ENCODE results near the gene DHPS.
"Not testable (repeated sequence)": the region's sequence is repeated elsewhere in the genome, so short reads cannot be mapped to it uniquely, and the experiment has no call there.

The DHPS gene

DNA sequence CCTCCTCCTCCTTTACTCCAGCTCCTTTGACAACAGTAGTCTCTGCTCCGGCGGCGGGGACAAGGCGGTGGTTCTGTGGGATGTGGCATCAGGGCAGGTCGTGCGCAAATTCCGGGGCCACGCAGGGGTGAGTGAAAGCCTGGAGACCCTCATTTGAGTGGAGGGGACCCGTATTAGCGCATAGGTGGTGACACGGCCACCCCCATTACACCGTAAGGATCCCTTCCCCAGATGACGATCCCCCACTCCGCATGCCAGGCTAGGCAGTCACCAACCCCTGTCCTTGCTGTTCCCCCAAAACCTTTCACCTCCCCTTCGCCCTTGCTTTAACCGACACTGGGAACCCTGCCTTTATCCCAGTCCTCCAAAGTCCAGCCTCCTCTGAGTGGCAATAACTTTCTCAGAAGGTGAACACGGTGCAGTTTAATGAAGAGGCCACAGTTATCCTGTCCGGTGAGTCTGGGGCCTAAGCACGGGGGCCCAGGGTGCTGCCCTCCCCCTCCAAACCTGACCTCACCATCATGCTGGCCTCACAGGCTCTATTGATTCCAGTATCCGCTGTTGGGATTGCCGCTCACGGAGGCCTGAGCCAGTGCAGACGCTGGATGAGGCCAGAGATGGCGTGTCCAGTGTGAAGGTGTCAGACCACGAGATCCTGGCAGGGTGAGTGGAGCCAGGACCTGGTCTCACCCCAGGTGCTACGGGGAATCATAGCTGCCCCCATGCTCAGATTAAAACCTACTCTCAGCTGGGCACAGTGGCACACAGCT is 11.3 kb downstream of the DHPS start:
- DNase-seq = no peak

DNA sequence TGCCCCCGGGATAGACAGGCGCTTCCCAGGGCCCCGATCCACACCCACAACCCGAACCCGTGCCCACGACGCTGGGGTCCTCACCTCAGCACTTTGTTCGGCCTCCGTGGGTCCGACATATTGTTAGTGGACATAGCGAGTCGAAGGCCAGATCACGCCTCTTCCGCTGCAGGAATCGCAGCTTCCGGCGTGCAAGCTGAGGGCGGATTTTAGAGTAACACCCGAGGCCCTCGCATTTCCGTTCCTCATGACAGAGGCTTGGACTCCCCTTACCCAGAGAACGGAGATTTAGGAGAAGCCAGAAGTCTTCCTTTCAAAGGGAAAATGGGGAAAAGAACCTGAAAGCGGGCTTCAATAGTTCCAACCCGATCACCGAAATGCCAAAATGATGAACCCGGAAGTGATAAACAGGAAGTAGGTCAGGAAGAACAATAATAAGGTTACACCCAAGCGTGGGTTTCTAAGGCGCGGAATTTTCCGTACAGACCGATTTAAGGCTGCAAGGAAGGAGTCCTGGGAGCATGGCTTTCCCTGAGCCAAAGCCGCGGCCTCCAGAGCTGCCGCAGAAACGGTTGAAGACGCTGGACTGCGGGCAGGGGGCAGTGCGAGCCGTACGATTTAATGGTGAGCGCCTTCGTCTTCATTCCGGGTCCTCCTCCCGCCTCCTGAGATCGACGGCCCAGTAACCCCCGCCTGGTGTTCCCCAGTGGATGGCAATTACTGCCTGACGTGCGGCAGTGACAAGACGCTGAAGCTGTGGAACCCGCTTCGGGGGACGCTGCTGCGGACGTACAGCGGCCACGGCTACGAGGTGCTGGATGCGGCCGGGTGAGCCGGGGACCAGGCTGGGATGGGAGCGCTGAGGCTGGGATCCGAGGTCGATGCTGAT is 12.2 kb downstream of the DHPS start:
- DNase-seq = peak; percentile 27 to 88

DNA sequence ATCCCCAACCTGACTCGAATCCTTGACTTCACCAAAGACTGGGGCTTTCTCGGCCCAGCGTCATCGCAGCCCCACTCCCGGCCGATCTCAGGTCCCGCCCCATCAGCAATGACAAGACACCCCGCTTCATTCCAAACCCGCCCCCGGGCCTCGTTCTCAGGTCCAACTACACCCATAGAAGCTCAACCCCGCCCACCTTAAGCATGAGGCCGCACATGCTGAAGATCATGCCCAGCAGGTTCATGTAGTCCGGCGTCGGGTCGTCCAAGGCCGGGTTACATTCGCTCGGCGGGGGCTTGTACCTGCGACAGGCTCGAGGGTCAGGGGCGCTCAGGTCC is 12.8 kb downstream of the DHPS start:
- no peak for DNase-seq

DNA sequence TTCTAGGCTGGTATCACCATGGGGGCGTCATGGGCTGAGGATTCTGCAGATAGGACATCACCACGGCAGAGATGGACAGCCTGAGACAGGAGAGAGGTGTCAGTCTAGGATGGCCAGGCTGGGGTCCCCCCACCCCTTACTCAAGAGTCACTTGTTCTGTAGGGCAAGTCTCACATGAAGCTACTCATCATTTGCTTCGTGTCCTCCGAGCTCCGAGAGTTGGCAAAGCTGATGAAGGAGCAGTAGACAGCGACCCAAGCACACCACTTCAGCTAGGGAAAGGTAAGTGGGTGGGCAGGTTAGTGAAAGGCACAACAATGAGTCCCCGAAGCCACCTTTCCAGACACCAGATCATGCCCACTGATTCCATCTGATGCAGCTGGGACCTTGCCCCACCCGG is 13.3 kb downstream of the DHPS start:
- no peak for DNase-seq

DNA sequence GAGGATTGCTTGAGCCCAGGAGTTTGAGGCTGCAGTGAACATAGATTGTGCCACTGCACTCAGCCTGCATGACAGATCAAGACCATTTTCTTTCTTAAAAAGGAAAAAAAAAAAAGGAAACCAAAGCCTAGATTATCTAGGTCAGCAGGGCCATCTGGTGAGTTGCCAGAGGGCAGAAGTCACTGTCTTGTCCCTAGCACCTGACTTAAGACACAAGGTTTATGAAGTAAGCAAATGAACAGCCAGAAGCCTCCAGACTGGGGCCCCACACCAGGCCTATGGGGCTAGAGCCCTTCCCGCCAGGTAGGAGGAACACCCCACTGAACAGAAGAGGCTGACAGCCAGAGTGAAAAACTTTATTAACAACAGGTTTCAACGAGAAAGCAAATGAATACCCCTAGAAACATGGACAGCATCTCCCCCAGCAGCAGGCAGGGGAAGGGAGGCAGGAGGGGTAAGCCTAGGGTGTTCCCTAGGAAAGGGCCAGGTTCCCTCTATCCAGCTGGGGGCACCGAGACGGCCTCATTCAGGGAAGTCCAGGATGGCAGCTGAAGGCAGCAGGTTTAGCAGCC is 13.9 kb downstream of the DHPS start:
- no peak for DNase-seq

DNA sequence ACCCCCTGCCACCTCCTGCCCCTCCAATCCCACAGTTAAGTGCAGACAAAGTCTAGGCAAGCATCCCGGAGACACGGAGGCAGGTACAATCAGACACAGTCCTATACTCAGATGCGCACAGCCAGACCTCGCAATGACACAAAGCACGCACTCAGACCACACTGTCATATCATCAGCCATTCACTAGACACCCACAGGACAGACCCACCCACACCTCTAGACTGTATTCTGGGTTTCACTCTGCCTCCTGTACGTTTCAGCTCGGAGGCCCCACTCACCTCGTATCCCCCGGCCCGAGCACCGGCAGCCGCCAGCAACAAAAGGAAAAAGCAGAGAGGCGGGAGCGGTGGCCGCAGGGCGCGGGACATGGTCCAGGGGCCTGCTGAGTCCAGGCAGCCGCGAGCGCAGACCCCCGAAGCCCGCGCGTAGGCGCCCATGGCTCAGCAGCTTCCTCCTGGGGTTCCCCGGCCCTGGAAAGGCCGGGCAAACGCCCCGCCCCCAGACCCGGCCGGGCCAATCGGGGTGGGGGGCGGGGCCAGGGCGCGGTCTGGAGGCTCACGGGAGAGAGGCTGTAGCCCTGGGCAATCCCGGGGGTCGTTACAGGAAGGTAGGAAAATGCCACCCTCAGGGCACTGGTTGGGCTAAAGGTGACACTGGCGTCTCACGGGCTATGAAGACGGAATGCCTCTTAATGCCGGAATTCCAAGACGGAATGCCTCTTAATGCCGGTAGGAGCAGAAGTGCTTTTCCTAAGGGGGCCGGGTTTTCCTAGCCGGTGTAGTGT is 15.2 kb downstream of the DHPS start, which contains the start of the genes MAN2B1 and WDR83:
MAN2B1 (minus strand) TSS at position 478 of the 784 bp plus-strand sequence; CDS start at position 437, 41 bp downstream.
WDR83 (plus strand) TSS at position 543 of the 784 bp plus-strand sequence. CDS start 2,984 bp downstream, outside the sequence.
- peak; percentile 30 to 67 for DNase-seq

DNA sequence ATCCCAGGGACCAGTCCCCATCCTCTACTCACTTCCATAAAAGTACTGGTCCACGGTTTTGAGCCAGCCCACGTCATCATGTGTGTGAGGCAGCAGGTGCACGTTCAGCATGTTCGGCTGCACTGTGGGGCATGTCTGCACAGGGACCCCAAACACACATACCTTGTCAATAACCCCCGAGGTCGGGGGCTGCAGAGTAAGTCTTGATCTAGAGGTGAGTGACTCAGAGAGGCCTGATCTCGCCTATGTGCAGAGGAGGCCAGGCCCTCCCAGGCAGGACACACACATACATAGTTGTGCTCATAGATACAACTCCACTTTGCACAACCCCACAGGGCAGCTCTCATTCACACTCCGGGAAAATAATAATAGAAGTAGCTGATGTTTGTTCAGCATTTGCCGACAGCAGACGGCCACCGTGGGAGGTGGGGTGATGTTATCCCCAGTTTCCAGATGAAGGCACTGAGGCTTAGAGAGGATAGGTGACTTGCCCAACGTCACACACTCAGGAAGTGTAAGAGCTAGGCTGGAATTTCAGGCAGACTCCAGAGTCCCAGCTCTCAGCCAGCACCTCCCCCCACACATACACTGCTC is 15.9 kb downstream of the DHPS start:
- no peak for DNase-seq

DNA sequence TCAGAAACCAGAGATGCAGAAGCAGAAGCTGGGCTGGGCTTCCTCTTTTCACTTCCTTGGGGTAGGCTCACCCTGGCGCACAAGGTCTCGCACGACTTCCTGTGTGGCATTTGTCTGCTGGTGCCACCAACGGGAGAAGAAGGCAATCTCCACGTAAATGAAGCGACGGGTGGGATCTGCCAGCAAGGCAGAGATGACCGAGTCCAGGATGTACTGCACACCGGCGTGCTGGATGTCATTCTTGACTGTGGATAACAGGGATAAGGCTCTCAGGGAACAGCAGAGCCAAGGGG is 16.5 kb downstream of the DHPS start:
- DNase-seq = no peak

DNA sequence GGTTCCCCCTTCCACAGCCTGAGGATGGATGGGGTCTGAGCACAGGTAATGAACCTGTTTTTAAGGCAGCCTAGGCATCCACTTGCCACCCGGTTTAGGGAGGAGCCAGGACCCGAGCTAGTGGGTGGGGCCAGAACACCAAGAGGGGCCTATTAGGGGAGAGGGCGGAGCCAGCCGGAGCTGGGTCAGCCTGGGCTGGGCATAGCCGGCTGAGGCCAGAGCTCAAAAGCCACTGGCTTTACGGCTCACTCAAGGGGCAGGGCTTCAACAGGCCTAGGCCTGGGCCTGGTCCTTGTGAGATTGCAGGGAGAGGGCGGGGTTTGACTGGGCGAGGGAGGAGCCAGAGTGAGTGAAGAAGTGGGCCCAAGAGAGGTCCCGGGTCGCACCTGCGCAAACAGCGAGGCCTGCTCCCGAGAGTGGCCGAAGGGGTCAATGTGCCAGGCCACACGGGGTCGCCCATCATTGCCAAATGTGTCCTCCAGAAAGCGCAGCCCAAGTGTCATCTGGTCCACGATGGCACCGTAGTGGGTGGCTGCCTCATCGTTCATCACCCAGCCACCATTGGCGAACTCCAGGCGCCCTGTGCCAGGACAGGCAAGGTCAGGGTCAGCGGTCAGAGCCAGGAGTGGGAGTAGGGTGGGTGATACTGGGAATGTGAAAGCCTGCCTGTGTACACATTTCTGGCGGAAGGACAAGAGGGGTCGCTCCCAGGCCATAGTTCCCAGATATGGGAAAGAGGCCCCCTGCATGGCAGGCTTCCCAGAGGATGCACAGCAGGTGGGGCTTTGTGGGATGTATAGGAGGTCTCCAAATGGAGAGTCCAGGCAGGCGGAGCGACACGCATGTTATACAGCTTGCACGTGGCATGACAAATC is 17.0 kb downstream of the DHPS start:
- DNase-seq = no peak

DNA sequence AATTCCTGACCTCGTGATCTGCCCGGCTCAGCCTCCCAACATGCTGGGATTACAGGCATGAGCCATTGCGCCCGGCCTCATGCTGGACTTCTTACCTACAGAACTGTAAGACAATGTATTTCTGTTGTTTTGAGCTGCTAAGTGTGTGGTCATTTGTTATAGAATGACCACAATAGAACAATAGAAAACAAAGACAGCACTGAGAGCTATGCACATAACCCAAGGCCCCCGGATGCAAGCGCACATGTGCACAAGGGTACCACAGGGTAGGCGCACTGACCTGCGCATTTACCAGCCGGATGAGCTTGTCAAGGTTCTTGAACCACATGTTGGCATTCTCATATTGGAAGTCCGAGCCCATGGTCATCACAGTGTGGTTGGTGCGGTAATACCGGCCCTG is 20.7 kb downstream of the DHPS start:
- DNase-seq = no peak

DNA sequence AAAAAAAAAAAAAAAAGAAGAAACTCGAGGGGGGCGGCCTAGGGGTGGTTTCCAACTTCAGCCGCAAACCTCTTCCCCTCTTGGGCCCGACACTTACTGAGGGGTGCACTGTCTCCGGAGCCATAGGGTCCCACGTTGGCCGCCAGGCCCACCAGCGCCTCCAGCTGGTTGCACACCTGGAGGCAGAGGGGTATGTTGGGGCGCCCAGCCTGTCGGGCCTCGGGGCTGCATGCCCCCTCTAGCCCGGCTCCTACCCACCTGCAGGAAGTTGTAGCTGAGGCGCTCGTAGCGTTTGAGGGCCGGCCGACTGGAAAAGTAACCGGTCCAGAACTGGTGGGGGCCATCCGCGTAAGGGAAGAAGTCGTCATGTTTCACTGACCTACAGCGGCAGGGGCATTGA is 23.7 kb downstream of the DHPS start:
- DNase-seq = no peak

DNA sequence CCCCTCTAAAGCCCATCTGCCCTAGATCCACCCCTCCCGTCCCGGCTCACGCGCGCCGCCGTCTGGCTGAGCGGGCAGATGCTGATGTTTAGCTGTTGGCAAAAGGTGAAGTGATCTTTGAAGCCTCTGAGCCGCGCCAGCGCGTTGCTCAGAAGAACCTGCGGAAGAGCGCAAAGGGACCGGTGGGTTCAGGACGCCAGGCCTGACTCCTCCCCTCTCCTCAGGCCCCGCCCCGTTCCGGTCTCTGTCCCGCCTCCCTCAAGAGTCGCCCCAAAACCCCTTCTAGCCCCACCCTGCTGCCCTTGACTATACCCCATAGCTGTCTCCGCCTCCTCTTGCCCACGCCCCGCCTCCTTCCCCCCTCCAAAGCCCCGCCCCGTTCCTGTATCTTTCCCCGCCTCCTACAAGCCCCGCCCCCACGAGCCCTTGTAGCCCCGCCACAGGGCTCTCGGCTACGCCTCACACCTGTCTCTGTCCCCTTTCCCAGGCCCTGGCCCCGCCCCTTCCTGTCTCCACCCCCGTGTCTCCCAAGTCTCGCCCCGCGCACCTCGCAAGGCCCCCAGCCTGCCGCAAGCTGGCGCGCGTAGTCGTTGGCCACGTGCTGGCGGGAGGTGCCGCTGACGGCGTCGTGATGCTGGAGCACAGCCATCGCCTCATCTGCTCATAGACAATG is 24.6 kb downstream of the DHPS start:
- DNase-seq = no peak

DNA sequence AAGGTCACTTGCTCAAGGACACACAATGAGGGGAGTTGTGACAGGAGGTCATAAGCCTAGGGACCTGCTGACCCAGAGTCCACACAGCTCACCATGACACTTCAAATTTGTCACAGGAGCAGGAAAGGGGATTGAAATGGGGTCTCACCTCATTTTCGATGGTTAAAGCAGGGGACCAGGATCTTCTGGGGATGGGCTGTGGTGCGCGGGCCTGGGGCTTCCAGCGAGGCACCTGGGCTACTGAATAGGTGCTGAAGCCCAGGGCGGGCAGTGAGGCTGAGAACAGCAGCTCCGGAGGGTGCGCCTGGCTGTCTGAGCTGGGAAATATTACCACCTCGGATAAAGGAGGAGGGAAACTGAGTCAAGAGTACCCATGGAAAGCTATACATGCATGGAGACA is 26.1 kb downstream of the DHPS start:
- no peak for DNase-seq

DNA sequence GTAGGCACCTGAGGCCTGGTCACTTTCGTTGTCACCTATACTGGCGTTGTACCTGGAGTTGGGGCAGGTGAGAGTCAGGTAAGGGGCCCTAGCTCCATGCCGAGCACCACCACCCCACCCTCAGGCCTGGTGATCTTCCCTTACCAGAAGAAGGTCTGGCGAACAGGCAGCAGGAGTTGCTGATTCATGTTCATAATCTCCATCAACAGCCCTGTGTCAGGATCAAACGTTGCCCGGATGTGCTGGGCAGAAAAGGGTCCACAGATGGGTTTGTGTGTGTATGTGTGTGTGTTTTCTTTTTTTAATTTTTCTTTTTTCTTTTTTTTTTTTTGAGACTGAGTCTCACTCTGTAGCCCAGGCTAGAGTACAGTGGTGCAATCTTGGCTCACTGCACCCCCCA is 29.5 kb downstream of the DHPS start:
- no peak for DNase-seq

DNA sequence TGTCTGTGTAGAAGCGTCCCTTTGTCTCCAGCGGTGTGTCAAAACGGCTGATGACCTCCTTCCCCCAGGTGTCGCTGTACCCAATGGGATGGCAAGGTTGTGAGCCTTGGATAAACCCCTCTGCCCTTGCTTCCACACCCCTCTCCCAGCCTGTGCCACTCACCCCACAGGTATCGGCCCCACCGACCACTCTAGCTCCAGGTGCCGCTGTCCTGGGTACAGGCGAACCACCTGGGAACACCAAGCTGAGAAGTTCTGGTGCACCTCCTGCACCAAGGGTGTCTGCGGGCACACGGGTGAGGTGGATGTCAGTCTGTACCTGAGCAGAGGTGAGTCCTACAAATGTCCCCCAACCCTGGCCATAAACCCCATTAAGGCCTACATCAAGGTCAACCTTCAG is 31.7 kb downstream of the DHPS start:
- DNase-seq = no peak

DNA sequence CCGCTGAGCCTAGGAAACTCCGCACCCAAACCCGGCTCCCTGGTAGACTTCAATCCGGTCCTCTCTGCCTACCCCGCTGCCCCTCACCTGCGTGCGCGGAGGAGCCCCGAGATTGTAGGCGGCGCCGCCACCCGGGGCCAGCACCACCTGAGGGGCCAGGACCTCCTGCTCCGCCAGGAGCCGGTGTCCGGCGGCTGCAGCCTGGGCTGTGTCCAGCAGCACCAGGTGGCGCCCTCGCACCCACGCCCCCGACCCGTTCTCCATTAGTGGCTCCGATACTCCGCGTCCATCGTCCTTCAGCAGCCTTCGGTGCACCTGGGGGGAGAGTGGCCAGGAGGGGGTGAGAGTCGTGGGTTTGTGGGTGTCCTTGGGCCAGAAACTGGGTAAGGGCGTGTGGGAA is 33.6 kb downstream of the DHPS start:
- no peak for DNase-seq

DNA sequence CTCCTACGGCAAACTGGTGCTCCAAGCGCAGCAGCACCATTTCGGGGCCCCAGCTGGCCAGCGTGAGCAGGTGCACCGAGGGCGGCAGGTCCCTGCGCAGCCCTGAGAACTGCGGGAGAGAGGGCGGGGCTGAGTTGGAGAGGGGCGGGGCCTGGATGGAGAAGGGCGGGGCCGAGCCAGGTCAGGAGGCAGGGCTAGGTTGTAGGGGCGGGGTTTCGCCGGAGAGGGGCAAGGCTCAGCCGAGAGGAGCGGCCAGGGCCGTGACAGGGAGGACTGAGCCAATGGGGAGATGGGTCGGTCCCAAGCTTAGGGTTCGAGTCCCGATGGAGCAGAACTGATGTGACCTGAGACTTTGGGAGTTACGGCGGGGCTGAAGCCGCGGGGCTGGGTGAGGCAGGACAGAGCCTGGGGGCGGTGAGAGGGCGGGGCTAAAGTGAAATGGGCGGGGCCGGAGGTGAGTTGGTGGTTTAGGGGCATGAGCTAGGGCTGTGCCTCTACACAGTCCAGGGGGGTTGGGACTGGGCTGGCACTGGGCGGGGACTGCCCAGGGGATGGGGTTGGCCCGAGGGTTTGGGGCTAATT is 34.1 kb downstream of the DHPS start:
- peak; percentile 5 to 42 for DNase-seq

DNA sequence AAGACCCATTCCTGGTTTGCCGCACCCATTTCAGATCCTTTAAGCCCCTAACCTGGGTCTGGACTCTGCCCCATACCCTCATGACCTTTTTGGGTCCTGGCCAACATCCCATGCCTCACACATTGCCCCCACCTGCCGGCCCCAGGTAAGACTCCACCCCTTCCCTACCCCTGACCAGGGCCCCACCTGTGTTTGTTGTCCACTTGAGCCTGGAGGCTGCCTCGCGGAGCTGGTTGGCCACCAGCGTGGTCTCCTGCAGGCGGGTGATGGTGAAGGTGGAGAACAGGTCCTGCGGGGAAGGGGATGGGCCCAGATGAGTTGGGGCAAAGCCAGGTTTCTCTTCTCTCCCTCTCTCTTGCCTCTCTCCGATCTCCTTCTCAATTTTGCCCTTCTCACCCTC is 34.6 kb downstream of the DHPS start:
- DNase-seq = no peak

DNA sequence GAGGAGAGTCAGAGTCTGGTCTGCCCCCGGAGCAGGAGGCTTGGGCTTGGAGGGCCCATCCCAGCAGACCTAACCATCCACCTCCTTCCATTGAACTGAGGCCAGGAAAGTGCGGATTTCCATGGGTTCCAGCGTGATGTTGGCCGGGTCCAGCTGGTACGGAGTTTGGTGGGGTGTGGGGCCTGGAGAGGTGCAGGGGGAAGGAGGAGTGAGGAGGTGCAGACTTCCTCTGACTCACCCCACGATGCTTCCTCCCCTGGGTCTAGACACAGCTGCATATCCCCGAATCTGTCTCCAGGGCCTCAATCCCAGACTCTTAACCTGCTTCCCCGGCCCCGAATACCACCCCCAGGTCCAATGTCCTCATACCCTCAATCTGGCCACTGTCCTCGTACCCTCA is 35.1 kb downstream of the DHPS start:
- no peak for DNase-seq

DNA sequence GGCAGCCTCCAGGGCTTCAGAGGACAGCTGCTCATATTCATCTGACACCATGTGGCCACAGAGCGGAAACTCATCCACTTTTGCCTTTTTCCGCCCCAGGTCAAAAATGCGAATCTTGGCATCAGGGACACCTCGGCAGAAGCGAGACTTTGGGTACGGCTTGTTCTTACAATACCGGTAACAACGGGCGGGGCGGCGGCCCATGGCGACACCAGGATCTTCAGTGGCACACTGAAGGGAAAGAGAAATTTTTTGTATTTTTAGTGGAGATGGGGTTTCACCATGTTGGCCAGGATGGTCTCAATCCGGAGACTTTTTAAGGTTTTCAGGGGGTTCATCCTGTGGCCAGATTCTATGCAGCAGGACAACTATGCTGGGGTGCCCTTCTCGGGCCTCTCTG is 38.0 kb downstream of the DHPS start:
- not testable (repeated sequence) for DNase-seq

DNA sequence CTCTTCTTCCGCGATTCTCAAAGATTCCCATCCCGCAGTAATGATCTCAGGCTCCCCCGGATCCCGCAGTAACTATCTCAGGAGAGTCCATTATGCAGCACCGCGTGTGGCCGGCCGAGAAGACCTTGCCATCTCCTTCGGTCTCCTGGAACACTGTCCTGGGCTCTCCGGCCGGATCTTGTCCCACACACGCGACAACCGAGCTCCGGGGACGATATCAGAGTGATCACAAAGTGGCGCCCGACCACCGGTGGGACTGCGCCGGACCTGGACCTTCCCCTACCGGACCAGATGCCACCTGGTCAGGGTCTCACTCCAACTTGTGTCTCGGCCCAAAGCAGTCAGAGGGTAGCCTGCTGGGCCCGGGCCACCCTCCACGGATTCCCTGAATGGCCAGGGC is 39.2 kb downstream of the DHPS start:
- no peak for DNase-seq
